Duodenal mucosa (tissue), 2 donors: ENCODE results near the gene CMBL.
"Not testable (repeated sequence)": the region's sequence is repeated elsewhere in the genome, so short reads cannot be mapped to it uniquely, and the experiment has no call there.

Experiments
- H3K27ac ChIP-seq: one replicate; pipeline ENCODE4 v1.7.0; 2013; ENCODE audit warnings: low read depth, low read length
- H3K27me3 ChIP-seq, 2 donors: one replicate each; pipeline ENCODE4 v1.7.0; 2013; ENCODE audit warnings: low read length in 2 of 2, control low read depth in 1 of 2; ENCODE audit not compliant: insufficient read depth in 2 of 2, control insufficient read depth in 1 of 2
- H3K36me3 ChIP-seq, 2 donors: one replicate each; pipeline ENCODE4 v1.7.0; 2013; ENCODE audit warnings: low read length in 2 of 2, control low read depth in 1 of 2; ENCODE audit not compliant: insufficient read depth in 2 of 2, control insufficient read depth in 1 of 2
- H3K4me1 ChIP-seq, 2 donors: one replicate each; pipeline ENCODE4 v1.7.0; 2013; ENCODE audit warnings: low read length in 2 of 2, control low read depth in 1 of 2; ENCODE audit not compliant: insufficient read depth in 2 of 2, control insufficient read depth in 1 of 2
- H3K4me3 ChIP-seq, 2 donors: one replicate each; pipeline ENCODE4 v1.7.0; 2013; ENCODE audit warnings: low read length in 2 of 2, low read depth in 1 of 2
- H3K9ac ChIP-seq, 2 donors: one replicate each; pipeline ENCODE4 v1.7.0; 2013; ENCODE audit warnings: low read length in 2 of 2, low read depth in 1 of 2
- H3K9me3 ChIP-seq, 2 donors: one replicate each; pipeline ENCODE4 v1.7.0; 2013; ENCODE audit warnings: low read length in 2 of 2, control low read depth in 1 of 2; ENCODE audit not compliant: control insufficient read depth in 1 of 2

CMBL gene

DNA sequence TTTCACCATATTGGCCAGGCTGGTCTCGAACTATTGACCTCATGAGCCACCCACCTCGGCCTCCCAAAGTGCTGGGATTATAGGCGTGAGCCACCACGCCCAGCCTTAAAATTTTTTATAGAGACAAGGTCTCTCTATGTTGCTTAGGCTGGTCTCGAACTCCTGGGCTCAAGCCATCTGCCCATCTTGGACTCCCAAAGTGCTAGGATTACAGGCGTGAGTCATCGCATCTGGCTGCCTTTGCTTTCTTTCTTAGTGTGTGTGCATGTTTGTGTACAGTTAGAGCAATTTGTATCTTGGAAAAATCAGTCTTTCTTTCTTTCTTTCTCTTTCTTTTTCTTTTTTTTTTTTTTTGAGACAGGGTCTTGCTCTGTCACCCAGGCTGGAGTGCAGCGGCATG, 22.3 kb downstream of the CMBL start:
- H3K9ac ChIP-seq, H3K9me3 ChIP-seq, H3K27me3 ChIP-seq, H3K27ac ChIP-seq, H3K4me3 ChIP-seq: not testable (repeated sequence)
- peaks cover 10 to 28% of the 10 kb centered on the region in 2 donors for H3K36me3 ChIP-seq
- H3K4me1 ChIP-seq, result peaks cover 26 to 30% of the 10 kb centered on the region in 2 donors

DNA sequence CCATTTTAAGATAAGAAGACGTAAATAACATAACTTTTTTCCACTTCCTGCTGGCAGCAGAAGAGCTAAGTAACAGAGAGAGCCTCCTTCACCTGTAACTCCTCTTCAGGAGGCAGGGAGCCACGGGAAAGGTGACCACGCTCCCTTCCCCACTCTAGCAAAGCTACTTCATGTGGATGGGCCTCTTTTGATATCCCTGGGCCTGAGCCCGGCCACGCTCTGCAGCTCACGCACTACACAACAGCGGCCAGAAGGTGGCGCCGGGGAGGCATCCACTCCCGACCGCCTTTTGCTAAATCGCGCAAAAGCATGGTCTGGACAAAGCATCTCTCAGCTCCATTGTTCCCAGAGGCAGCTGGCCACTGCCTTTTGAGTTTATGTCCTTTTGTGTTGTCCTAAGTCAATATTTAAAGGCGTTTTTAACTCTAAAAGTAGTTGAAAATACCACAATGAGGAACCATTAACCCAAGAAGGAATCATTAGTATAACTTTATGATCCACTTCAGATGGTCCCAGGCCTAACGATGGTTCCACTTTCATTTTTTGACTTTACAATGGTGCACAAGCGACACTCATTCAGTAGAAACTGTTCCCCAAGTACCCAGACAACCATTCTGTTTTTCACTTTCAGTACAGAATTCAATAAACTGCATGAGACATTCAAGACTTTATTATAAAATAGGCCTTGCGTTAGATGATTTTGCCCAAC, 23.6 kb downstream of the CMBL start:
- no peaks in the 10 kb centered on the region for H3K27me3 ChIP-seq
- H3K4me3 ChIP-seq, result no peak overlapping the region
- H3K27ac ChIP-seq, result no peak overlapping the region
- peaks cover 12 to 27% of the 10 kb centered on the region in 2 donors for H3K36me3 ChIP-seq
- H3K9me3 ChIP-seq, result no peaks in the 10 kb centered on the region
- H3K4me1 ChIP-seq, result peaks cover 16 to 18% of the 10 kb centered on the region in 2 donors
- H3K9ac ChIP-seq, result no peak overlapping the region

DNA sequence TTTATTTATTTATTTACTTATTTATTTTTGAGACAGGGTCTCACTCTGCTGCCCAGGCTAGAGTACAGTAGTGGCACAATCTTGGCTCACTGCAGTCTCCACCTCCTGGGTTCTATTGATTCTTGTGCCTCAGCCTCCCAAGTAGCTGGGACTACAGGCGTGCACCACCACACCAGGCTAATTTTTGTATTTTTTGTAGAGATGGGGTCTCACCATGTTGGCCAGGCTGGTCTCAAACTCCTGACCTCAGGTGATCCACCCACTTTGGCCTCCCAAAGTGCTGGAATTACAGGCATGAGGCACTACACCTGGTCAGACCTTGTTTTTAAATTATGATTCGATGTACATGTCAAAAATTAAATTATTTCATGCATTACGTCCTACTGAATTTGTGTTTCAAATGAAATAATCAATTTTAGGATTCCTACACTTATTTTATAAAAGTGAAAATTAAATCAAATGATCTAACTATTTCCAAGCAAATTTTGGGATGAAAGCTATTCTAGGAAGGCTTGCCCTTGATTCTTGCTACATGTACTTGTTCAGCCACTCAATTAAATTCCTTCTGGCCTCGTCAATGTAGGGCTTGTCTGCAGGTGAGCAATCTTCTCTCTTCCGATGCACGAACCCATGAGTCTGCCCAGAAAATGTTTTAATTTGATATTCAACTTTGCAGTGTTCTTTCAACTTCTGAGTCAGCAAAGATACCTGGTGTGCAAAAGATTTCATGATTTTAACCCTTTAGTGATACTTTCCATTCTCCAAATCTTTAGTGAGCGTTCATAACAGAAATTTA, 27.6 kb downstream of the CMBL start:
- H3K36me3 ChIP-seq, result peaks cover 14 to 29% of the 10 kb centered on the region in 2 donors
- no peak overlapping the region for H3K9ac ChIP-seq
- no peaks in the 10 kb centered on the region for H3K9me3 ChIP-seq
- no peak overlapping the region for H3K27ac ChIP-seq
- no peak overlapping the region for H3K4me3 ChIP-seq
- H3K4me1 ChIP-seq, result peaks cover 9 to 12% of the 10 kb centered on the region in 2 donors
- H3K27me3 ChIP-seq, result no peaks in the 10 kb centered on the region

DNA sequence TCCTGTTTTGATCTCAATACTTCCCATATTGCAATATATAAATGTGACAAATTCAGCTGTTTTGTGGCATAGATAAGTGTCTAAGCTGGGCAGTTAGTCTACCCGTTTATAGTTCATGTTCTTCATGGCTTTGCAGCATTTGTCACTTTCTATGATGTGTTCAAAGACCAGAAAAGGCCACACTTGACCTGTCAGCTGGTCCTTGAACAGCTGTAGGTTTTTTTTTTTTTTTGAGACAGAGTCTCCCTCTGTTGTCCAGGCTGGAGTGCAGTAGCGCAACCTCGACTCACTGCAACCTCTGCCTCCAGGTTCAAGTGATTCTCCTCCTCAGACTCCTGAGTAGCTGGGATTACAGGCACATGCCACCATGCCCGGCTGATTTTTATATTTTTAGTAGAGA, 28.4 kb downstream of the CMBL start:
- no peak overlapping the region for H3K9ac ChIP-seq
- no peak overlapping the region for H3K27ac ChIP-seq
- H3K36me3 ChIP-seq, result peaks cover 14 to 29% of the 10 kb centered on the region in 2 donors
- H3K9me3 ChIP-seq, result no peaks in the 10 kb centered on the region
- H3K4me1 ChIP-seq, result peaks cover 9 to 13% of the 10 kb centered on the region in 2 donors
- no peaks in the 10 kb centered on the region for H3K27me3 ChIP-seq
- no peak overlapping the region for H3K4me3 ChIP-seq

DNA sequence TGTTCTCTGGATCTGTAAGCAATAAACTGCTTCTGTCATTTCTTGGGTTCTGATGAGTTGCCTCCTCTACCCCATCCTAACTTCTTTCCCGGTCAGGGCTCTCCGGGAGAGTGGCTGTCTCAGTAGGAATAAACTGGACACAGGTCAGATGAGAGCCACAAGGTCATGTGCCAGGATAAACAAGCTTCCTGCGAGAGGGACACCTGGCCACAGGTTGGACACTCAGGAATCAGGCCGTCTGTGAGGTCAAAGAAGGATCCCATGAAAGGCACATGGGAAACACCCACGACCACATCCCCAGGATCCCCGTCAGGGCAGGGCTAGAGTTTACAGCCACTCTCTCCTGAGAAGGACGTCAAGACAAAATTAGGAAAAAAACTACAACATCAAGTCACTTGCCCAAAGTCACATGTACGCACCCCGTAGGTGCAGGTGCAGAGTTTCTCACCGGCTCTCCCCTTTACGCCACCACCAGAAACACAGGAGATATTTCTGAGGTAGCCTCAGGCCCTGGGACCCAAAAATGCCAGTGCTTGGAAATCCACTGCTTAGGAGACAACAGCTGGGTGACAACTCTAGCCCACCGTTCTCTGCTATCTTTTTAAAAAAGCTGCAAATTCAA, 28.9 kb downstream of the CMBL start:
- Histone ChIP-seq H3K4me1 (peaks cover 7 to 8% of the 10 kb centered on the region in 2 donors), H3K27ac (no peak overlapping the region), H3K9ac (no peak overlapping the region), H3K27me3 (no peaks in the 10 kb centered on the region), H3K36me3 (peaks cover 14 to 29% of the 10 kb centered on the region in 2 donors), H3K9me3 (no peaks in the 10 kb centered on the region), H3K4me3 (no peak overlapping the region)

DNA sequence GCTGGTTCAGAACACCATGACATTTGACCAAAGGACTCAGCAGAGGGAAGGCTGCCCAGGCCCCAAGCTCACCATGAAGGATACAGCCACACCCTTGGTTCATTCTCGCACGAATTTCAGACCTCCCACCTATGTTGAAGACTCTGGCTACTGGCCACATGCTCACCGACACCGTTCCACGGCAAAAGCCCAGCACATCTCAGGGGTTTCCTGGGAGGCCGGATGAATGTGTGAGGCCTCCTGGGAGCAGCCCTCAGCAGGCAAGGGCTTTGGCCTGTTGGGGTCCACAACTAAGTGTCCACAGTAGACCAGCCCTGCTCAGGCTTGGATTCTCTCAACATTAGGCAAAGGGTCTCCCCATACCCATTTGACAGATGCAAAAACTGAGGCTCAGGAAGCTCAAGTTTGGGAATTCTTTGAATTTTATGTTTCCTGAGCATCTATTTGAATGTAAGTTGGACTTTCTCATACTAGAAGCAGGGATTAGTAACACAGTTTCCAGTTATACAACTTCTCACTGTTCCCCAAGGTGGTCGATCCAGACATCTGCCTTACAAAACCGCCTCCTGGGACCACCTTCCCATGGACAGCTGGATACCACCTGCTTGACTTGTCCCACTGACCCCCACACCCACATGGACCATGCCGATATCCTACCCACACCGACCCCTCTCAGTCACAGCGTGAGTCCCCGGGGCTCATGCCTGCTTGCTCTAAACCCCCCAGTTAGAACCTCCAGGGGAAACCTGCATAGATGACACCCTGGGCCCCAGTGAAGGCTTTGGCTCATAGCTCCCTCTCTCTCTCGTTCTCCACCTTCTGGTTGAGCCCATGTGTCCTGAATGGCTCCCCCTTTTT, 29.7 kb downstream of the CMBL start:
- Histone ChIP-seq H3K4me3 (no peak overlapping the region), H3K27me3 (no peaks in the 10 kb centered on the region), H3K36me3 (peaks cover 14 to 29% of the 10 kb centered on the region in 2 donors), H3K9ac (no peak overlapping the region), H3K9me3 (no peaks in the 10 kb centered on the region), H3K27ac (no peak overlapping the region), H3K4me1 (peaks cover 5 to 6% of the 10 kb centered on the region in 2 donors)

DNA sequence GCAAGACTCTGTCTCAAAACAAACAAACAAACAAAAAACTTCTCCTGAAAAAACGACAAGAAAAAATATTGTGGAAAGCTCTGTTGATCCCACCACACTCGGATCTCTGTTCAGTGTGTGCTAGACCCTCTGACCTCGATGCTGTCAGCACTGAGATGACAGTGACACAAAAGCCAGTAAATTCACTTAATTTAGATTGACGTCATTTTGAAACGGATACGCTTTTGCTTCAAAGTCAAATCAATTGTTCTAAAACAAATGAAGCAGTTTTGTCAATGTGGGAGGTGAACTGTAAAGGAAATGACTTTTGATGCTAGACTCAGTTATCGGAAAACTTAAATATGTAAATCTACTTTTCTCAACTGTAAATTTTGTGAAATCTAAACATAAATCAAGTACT, 31.0 kb downstream of the CMBL start:
- Histone ChIP-seq H3K36me3 (peaks cover 14 to 29% of the 10 kb centered on the region in 2 donors), H3K4me1 (peaks cover 6 to 11% of the 10 kb centered on the region in 2 donors), H3K9me3 (no peaks in the 10 kb centered on the region), H3K9ac (no peak overlapping the region), H3K27ac (no peak overlapping the region), H3K4me3 (no peak overlapping the region), H3K27me3 (no peaks in the 10 kb centered on the region)

DNA sequence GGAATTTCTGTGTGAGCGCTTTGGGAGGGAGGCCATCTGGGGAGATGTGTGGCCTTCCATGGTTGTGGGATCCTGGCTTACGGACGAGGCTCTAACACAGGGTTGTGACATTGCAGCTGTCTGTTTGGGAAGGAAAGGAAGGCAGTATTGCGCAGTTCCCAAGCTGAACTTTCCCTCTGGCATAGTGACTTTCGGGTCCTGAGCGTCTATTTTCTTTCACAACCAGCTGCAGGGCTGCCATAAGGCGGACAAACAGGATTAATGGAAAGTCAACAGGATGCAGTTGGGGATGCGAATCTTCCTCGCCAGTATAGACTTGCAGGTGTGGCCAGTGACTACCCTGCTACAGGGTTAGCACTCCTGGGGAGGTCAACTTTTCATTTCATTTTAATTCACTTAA, 31.7 kb downstream of the CMBL start:
- Histone ChIP-seq H3K9ac (no peak overlapping the region), H3K9me3 (no peaks in the 10 kb centered on the region), H3K36me3 (peaks cover 11 to 22% of the 10 kb centered on the region in 2 donors), H3K27ac (no peak overlapping the region), H3K4me3 (no peak overlapping the region), H3K27me3 (no peaks in the 10 kb centered on the region), H3K4me1 (peaks cover 6 to 11% of the 10 kb centered on the region in 2 donors)

DNA sequence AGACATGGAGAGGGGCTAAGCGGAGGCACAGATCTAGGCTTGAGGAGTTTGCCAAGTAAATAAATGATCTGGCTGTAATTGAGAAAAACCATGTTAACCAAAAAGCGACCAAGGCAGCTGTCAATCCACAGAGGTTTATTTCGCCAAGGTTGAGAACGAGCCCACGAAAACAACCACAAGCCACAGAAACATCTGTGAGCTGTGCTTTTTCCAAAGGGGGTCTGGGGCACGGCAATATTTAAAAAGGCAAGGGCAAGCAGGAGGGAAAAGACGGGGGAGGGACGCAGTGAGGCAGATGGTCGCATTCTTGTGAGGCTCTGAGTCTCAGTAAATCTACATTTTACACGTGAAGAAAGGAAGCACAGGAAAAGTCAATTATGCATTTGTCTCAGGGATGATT, 32.2 kb downstream of the CMBL start:
- H3K4me3 ChIP-seq, result no peak overlapping the region
- H3K9me3 ChIP-seq, result no peaks in the 10 kb centered on the region
- H3K27me3 ChIP-seq, result no peaks in the 10 kb centered on the region
- H3K27ac ChIP-seq, result no peak overlapping the region
- peaks cover 6 to 11% of the 10 kb centered on the region in 2 donors for H3K4me1 ChIP-seq
- no peak overlapping the region for H3K9ac ChIP-seq
- peaks cover 10 to 22% of the 10 kb centered on the region in 2 donors for H3K36me3 ChIP-seq
